Anterior cingulate cortex (tissue), 58 donors: ENCODE data around the gene ACTA2.

Experiments
- DNase-seq, 58 donors: peaks; one replicate each; lab custom pipeline; 2025; lab: John Stamatoyannopoulos, UW

The ACTA2 gene

GRCh38 chr10:88952647-88953111 lies at the start of gene ACTA2:
ACTA2 (minus strand) TSS chr10:88952773; CDS start chr10:88948930, 3,843 bp downstream.
- no peak for DNase-seq

GRCh38 chr10:89001729-89002072 lies 49.1 kb upstream of the ACTA2 start:
- no peak for DNase-seq

GRCh38 chr10:89001024-89001728 lies 48.6 kb upstream of the ACTA2 start:
- DNase-seq = no peak

- no peak for DNase-seq
These were observed 47.1 kb upstream of the ACTA2 start for GRCh38 chr10:88999625-89000024.

GRCh38 chr10:88996927-88997326 lies 44.4 kb upstream of the ACTA2 start:
- no peak for DNase-seq

GRCh38 chr10:88995156-88995876 lies 42.7 kb upstream of the ACTA2 start:
- DNase-seq = no peak

GRCh38 chr10:88994019-88994418 lies 41.4 kb upstream of the ACTA2 start:
- no peak for DNase-seq

- DNase-seq = peak in 3 of 58 donors; percentile 4 to 31 (median 18)
These were observed 40.5 kb upstream of the ACTA2 start for GRCh38 chr10:88992921-88993524.

- no peak for DNase-seq
These were observed 39.3 kb upstream of the ACTA2 start for GRCh38 chr10:88991899-88992320.

- DNase-seq = peak in 37 of 58 donors; percentile 9 to 59 (median 31)
These were observed 38.8 kb upstream of the ACTA2 start for GRCh38 chr10:88991161-88991898.

- peak in 45 of 58 donors; percentile 8 to 84 (median 42) for DNase-seq
These were observed 38.0 kb upstream of the ACTA2 start, which contains the start of gene FAS for GRCh38 chr10:88990384-88991160. FAS (plus strand) TSS chr10:88990798; CDS start chr10:88990877, 79 bp downstream.

- no peak for DNase-seq
These were observed 37.3 kb upstream of the ACTA2 start for GRCh38 chr10:88989824-88990383.

GRCh38 chr10:88989423-88989822 lies 36.9 kb upstream of the ACTA2 start:
- DNase-seq = no peak

GRCh38 chr10:88987840-88988239 lies 35.3 kb upstream of the ACTA2 start:
- DNase-seq = no peak

- DNase-seq = no peak
These were observed 34.7 kb upstream of the ACTA2 start for GRCh38 chr10:88987243-88987725.

- peak in 6 of 58 donors; percentile 1 to 24 (median 12) for DNase-seq
These were observed 34.1 kb upstream of the ACTA2 start for GRCh38 chr10:88986549-88987242.

GRCh38 chr10:88984525-88984924 lies 32.0 kb upstream of the ACTA2 start:
- no peak for DNase-seq

- DNase-seq = no peak
These were observed 31.4 kb upstream of the ACTA2 start for GRCh38 chr10:88983939-88984338.

GRCh38 chr10:88983206-88983605 lies 30.6 kb upstream of the ACTA2 start:
- no peak for DNase-seq
